GM18907 (cell line): ENCODE data around the gene CCDC167.

ENCODE experiments used
- ATAC-seq: cut with Tn5 transposase; IDR thresholded peaks from one replicate; pipeline ENCODE4 v1.9.1; 2021; ENCODE audit warnings: mild to moderate bottlenecking, moderate library complexity; ENCODE audit not compliant: unreplicated experiment

CCDC167 gene

GRCh38 chr6:37499433-37500293, at the start of gene CCDC167:
TSS of gene CCDC167 (minus strand) at chr6:37499893. CDS start at chr6:37499863, 30 bp downstream.
- ATAC-seq: peak; percentile 85

- no peak for ATAC-seq
Measured at GRCh38 chr6:37549154-37549553, 49.5 kb upstream of the CCDC167 start.

- ATAC-seq: no peak
Measured at GRCh38 chr6:37548067-37548674, 48.5 kb upstream of the CCDC167 start.

DNA sequence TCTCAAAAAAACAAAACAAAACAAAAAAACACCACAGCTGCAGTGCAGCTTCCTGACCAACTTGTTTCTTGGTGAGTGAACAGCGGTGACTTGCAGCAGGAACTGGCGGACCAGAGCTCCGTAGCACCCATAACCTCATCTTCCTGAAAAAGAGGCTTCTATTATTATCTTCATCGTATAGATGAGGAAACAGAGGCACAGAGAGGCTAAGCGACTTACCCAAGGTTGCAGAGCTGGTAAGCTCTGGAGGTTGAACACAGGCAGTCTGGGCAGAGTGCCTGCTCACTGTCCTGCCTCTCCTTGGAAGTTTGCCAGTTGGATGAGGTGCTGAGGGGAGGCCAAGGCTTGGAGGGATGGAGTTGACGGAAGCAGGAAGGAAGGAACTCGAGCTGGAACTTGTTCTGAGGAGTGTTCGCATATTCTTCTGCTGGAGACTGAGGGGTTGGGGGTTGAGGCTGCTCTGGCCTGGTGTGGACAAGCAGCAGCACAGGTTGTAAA, 47.9 kb upstream of the CCDC167 start:
- no peak for ATAC-seq

- ATAC-seq: no peak
Measured at GRCh38 chr6:37546141-37546871, 46.6 kb upstream of the CCDC167 start.

- no peak for ATAC-seq
Measured at GRCh38 chr6:37544530-37544929, 44.8 kb upstream of the CCDC167 start.

DNA sequence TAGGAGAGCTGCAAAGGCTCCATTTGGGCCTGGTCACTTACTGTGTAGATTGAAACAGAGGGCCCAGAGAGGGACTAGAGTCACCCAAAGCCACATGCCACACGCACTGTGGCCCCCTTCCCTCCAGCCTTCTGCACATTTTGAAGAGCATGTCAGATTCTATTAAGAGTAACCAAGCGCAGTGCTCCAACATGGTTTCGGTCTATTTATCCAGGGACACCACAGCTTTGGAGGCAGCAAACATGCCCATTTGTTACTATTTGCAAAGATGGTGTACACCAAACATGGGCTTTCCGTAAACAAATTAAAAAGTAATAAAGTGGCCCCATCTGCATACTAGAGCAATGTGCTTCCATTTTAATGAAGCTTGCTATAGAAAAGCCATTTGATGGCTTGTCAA, 43.7 kb upstream of the CCDC167 start:
- ATAC-seq: no peak

DNA sequence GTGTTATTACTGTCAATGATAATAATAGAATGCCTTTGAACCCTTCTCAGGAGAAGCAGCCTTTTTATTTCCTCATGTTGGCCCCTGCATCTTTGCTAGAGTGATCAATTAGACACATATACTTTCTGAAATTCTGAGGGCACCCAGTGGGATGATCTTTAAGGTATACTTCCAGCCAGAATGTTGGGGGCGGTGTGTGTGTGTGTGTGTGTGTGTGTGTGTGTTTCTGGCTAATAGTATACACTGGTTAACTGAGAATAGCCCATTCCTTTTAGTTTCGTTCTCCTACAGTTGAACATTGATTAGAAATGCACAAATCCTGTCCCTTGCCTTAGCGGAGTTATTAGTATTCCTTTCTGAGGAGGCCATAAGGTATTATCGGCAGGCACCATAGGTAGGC, 41.7 kb upstream of the CCDC167 start:
- ATAC-seq: no peak

- ATAC-seq: no peak
Measured at GRCh38 chr6:37540390-37540789, 40.7 kb upstream of the CCDC167 start.

GRCh38 chr6:37540029-37540352, 40.3 kb upstream of the CCDC167 start:
- no peak for ATAC-seq

GRCh38 chr6:37539171-37540028, 39.7 kb upstream of the CCDC167 start:
- ATAC-seq: no peak

DNA sequence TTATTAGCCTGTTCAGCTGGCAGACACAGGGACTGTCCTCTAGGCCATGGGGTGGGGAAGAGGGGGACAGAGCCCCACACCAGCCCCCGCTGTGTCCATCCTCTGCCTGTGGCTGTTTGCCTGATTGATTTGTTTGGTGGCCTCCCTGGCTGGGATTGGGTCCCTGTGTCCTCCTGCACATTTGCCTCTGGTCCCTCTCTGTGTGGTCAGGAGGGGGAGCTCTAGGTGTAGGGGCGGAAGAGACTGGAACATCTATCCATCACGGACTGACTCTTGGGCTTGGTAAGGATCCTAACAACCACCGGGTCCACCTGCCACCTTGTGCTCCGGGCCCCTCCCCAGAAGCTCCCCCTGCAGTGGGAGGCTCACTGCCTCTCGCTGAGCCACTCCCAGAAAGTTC, 38.4 kb upstream of the CCDC167 start:
- ATAC-seq: no peak

- ATAC-seq: no peak
Measured at GRCh38 chr6:37537548-37537947, 37.9 kb upstream of the CCDC167 start.

- ATAC-seq: peak; percentile 23
Measured at GRCh38 chr6:37536491-37537190, 36.9 kb upstream of the CCDC167 start.

GRCh38 chr6:37535759-37536490, 36.2 kb upstream of the CCDC167 start:
- ATAC-seq: peak; percentile 50

GRCh38 chr6:37535428-37535758, 35.7 kb upstream of the CCDC167 start:
- no peak for ATAC-seq

DNA sequence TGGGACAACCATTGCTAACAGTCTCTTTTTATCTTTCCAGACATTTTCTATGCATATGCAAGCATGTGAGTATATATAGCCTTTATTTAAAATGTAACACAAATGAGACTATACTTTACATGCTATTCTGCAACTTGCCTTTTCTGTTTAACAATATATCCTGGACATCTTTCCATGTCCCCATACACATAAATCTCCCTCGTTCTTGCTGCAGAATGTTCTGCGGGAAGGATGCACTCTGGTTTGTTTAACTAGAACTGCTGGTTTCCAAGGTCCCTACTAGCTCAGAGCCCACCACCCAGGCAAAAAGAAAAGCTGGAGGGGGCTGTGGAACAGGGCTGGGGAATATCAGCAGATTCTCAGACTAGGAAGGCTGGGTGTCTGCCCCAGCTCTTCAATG, 35.2 kb upstream of the CCDC167 start:
- no peak for ATAC-seq

GRCh38 chr6:37532122-37532521, 32.4 kb upstream of the CCDC167 start:
- ATAC-seq: no peak

GRCh38 chr6:37531437-37532036, 31.8 kb upstream of the CCDC167 start:
- ATAC-seq: no peak
